ENCODE results near the gene NR3C2.
"Not testable (repeated sequence)": the region's sequence is repeated elsewhere in the genome, so short reads cannot be mapped to it uniquely, and the experiment has no call there.

The NR3C2 gene

GRCh38 chr4:148329751-148330150 lies 112.5 kb downstream of the NR3C2 start:
- Histone ChIP-seq H3K27ac (ENCODE audit: low read depth, low read length, poor library complexity, severe bottlenecking) (no peak overlapping the region), H3K79me2 (ENCODE audit: insufficient read depth, low read length) (no peaks in the 10 kb centered on the region), H3K4me2 (ENCODE audit: low read length) (no peak overlapping the region), H3K4me3 (ENCODE audit: low read depth, low read length, poor library complexity, severe bottlenecking) (no peak overlapping the region), H3K9me3 (ENCODE audit: low read length) (no peaks in the 10 kb centered on the region), H3K4me1 (ENCODE audit: insufficient read depth, low read length, severe bottlenecking) (peaks cover 7% of the 10 kb centered on the region), H4K20me1 (ENCODE audit: insufficient read depth, low read length) (no peaks in the 10 kb centered on the region), H3K36me3 (ENCODE audit: insufficient read depth, low read length) (no peaks in the 10 kb centered on the region), H2AFZ (ENCODE audit: low read length) (no peak overlapping the region), H3K9ac (ENCODE audit: low read length) (no peak overlapping the region), H3F3A (ENCODE audit: insufficient read depth, low read length) (no peaks in the 10 kb centered on the region), H3K27me3 (ENCODE audit: insufficient read depth, low read length) (no peaks in the 10 kb centered on the region), H3K9me2 (ENCODE audit: low read depth, low read length) (no peaks in the 10 kb centered on the region)
- TF ChIP-seq CTCF (IDR thresholded peaks at IDR 0.05; ENCODE audit: low read length) (no peak), EZH2 (IDR thresholded peaks at IDR 0.05; ENCODE audit: borderline replicate concordance, low read length) (no peak)

GRCh38 chr4:148327683-148328082 lies 114.5 kb downstream of the NR3C2 start:
- no peak for TF ChIP-seq EZH2 (IDR thresholded peaks at IDR 0.05; ENCODE audit: borderline replicate concordance, low read length)
- TF ChIP-seq CTCF (IDR thresholded peaks at IDR 0.05; ENCODE audit: low read length): no peak
- no peaks in the 10 kb centered on the region for H4K20me1 ChIP-seq (ENCODE audit: insufficient read depth, low read length)
- no peak overlapping the region; the same call in 1 of the 2 replicates for H3K4me2 ChIP-seq (ENCODE audit: low read length)
- no peaks in the 10 kb centered on the region for H3K79me2 ChIP-seq (ENCODE audit: insufficient read depth, low read length)
- H3K27me3 ChIP-seq (ENCODE audit: insufficient read depth, low read length): no peaks in the 10 kb centered on the region
- H3K4me3 ChIP-seq (ENCODE audit: low read depth, low read length, poor library complexity, severe bottlenecking): no peak overlapping the region
- no peaks in the 10 kb centered on the region for H3K9me2 ChIP-seq (ENCODE audit: low read depth, low read length)
- H3K36me3 ChIP-seq (ENCODE audit: insufficient read depth, low read length): no peaks in the 10 kb centered on the region
- no peaks in the 10 kb centered on the region for H3F3A ChIP-seq (ENCODE audit: insufficient read depth, low read length)
- no peak overlapping the region for H3K9ac ChIP-seq (ENCODE audit: low read length)
- H2AFZ ChIP-seq (ENCODE audit: low read length): no peak overlapping the region
- H3K4me1 ChIP-seq (ENCODE audit: insufficient read depth, low read length, severe bottlenecking): peaks cover 7% of the 10 kb centered on the region
- no peaks in the 10 kb centered on the region for H3K9me3 ChIP-seq (ENCODE audit: low read length)
- no peak overlapping the region for H3K27ac ChIP-seq (ENCODE audit: low read depth, low read length, poor library complexity, severe bottlenecking)

GRCh38 chr4:148323316-148323715 lies 118.9 kb downstream of the NR3C2 start:
- not testable (repeated sequence) for H3K4me3 ChIP-seq (ENCODE audit: low read depth, low read length, poor library complexity, severe bottlenecking)

GRCh38 chr4:148315049-148315448 lies 127.2 kb downstream of the NR3C2 start:
- Histone ChIP-seq H3K4me1 (ENCODE audit: insufficient read depth, low read length, severe bottlenecking) (no peaks in the 10 kb centered on the region), H3K27me3 (ENCODE audit: insufficient read depth, low read length) (no peaks in the 10 kb centered on the region), H3K9ac (ENCODE audit: low read length) (no peak overlapping the region), H3K4me2 (ENCODE audit: low read length) (no peak overlapping the region), H3K9me3 (ENCODE audit: low read length) (no peaks in the 10 kb centered on the region), H3F3A (ENCODE audit: insufficient read depth, low read length) (no peaks in the 10 kb centered on the region), H3K27ac (ENCODE audit: low read depth, low read length, poor library complexity, severe bottlenecking) (no peak overlapping the region), H3K79me2 (ENCODE audit: insufficient read depth, low read length) (no peaks in the 10 kb centered on the region), H3K36me3 (ENCODE audit: insufficient read depth, low read length) (no peaks in the 10 kb centered on the region), H2AFZ (ENCODE audit: low read length) (no peak overlapping the region), H4K20me1 (ENCODE audit: insufficient read depth, low read length) (no peaks in the 10 kb centered on the region), H3K4me3 (ENCODE audit: low read depth, low read length, poor library complexity, severe bottlenecking) (no peak overlapping the region), H3K9me2 (ENCODE audit: low read depth, low read length) (no peaks in the 10 kb centered on the region)
- TF ChIP-seq CTCF (IDR thresholded peaks at IDR 0.05; ENCODE audit: low read length) (no peak), EZH2 (IDR thresholded peaks at IDR 0.05; ENCODE audit: borderline replicate concordance, low read length) (no peak)

More at GRCh38 chr4:148323316-148323715, 118.9 kb downstream of the NR3C2 start:
- H3K9ac ChIP-seq (ENCODE audit: low read length); H3K4me2 ChIP-seq (ENCODE audit: low read length); H3K4me1 ChIP-seq (ENCODE audit: insufficient read depth, low read length, severe bottlenecking); H3K27me3 ChIP-seq (ENCODE audit: insufficient read depth, low read length); H2AFZ ChIP-seq (ENCODE audit: low read length); H4K20me1 ChIP-seq (ENCODE audit: insufficient read depth, low read length); H3K79me2 ChIP-seq (ENCODE audit: insufficient read depth, low read length); H3K36me3 ChIP-seq (ENCODE audit: insufficient read depth, low read length); H3K9me2 ChIP-seq (ENCODE audit: low read depth, low read length); H3F3A ChIP-seq (ENCODE audit: insufficient read depth, low read length); H3K9me3 ChIP-seq (ENCODE audit: low read length); H3K27ac ChIP-seq (ENCODE audit: low read depth, low read length, poor library complexity, severe bottlenecking): not testable (repeated sequence)

All from OCI-LY1 (cell line).